ENCODE results near the gene NTN4.
A peak's percentile ranks its signal among the peaks of the same experiment; 100 is the strongest.
"Not testable (repeated sequence)": the region's sequence is repeated elsewhere in the genome, so short reads cannot be mapped to it uniquely, and the experiment has no call there.

Gene NTN4

DNA sequence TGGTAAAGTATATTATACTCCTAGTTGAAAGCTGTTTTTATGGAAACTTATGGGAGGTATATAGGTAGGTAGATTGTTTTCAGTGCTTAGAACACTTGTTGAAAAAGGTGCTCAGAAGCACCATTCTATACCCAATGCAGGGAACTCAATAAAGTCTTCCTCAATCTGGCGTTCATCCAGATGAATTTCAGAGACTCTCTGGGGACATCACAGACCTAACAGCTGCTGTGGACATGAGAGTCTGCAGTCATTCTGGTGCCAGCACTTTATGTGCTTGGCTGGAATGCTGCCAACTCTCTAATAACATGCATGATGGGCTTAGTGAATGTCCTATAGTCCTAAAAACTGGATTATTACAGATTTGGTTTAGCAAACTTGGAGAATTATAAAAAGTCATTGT, 115.9 kb downstream of the NTN4 start:
- no peak for DNase-seq (ENCODE audit: low read depth, low spot score)
- H3K27ac ChIP-seq: no peak overlapping the region

- DNase-seq (ENCODE audit: low read depth, low spot score): no peak
- H3K27ac ChIP-seq: no peak overlapping the region
Measured at GRCh38 chr12:95674163-95674562, 116.4 kb downstream of the NTN4 start.

- H3K27ac ChIP-seq: no peak overlapping the region
- no peak for DNase-seq (ENCODE audit: low read depth, low spot score)
Measured at GRCh38 chr12:95673576-95673975, 117.0 kb downstream of the NTN4 start.

DNA sequence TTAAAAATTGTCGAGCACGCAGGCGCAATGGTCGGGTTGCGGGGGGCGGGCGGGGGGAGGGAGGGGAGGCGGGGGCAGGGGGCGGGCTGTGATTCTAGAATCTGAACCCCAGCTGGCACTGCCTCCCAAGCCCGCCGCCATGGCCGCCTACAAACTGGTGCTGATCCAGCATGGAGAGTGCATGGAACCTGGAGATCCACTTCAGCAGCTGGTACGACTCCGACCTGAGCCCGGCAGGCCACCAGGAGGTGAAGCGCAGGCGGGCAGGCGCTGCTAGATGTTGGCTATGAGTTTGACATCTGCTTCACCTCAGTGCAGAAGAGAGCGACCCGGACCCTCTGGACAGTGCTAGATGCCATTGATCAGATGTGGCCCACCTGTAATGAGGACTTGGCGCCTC, 118.4 kb downstream of the NTN4 start:
- no peak overlapping the region for H3K27ac ChIP-seq
- DNase-seq (ENCODE audit: low read depth, low spot score): no peak

DNA sequence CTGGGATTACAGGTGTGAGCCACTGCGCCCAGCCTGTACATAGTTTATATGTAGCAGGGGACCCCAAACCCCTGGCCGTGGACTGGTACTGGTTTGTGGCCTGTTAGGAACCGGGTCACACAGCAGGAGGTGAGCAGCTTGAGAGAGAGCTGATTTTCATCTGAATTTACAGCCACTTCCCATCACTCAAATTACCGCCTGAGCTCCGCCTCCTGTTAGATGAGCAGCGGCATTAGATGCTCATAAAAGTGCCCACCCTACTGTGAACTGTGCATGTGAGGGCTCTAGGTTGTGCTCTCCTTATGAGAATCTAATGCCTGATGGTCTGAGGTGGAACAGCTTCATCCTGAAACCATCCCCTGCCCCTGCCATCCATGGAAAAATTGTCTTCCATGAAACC, 119.3 kb downstream of the NTN4 start:
- no peak overlapping the region for H3K27ac ChIP-seq
- DNase-seq (ENCODE audit: low read depth, low spot score): no peak

GRCh38 chr12:95663525-95663924, 127.0 kb downstream of the NTN4 start:
- peak overlapping the region; percentile 22 for H3K27ac ChIP-seq
- DNase-seq (ENCODE audit: low read depth, low spot score): no peak

GRCh38 chr12:95661360-95661759, 129.2 kb downstream of the NTN4 start:
- H3K27ac ChIP-seq: no peak overlapping the region
- DNase-seq (ENCODE audit: low read depth, low spot score): no peak

GRCh38 chr12:95658386-95658785, 132.2 kb downstream of the NTN4 start:
- H3K27ac ChIP-seq: no peak overlapping the region
- no peak for DNase-seq (ENCODE audit: low read depth, low spot score)

GRCh38 chr12:95654665-95655064, 135.9 kb downstream of the NTN4 start:
- H3K27ac ChIP-seq: peak overlapping the region; percentile 99
- DNase-seq (ENCODE audit: low read depth, low spot score): not testable (repeated sequence)

DNA sequence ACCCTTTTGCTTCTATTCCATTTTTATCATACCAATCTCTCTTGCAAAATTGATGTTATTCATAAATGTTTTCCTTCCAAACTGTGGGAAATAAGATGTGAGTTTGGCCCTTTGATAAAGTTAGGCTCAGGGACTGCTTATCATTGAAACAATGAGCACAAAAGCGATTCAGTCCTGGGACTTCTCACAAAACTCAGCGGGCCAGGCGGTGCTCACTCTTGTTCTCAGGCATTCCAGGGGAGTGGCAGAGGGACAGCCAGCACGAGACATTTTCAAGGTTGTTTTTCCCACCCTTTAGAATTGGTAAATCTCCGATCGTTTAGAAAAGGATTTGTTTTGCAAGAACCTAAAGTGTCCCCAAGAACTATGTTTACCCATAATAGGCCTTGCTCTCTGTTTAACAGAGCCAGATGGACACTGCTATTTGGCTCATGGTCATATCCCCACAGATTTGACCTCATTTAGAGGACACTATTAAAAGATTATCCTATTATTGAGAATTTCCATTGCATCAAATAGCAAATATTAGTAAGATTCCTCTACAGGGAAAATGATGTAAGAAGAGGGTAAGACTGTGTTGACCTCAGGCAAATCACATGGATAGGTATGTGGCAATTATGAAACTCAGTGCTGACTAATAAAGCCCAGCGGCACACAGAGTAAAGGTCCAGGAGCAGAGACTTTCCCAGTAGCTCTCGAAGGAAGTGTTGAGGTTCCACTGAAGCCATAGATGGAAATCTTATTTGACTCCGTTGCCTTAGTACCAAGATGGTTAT, 136.6 kb downstream of the NTN4 start:
- DNase-seq (ENCODE audit: low read depth, low spot score): peak; percentile 87

GRCh38 chr12:95651681-95652080, 138.9 kb downstream of the NTN4 start:
- no peak for DNase-seq (ENCODE audit: low read depth, low spot score)
- H3K27ac ChIP-seq: peak overlapping the region; percentile 99

More for the DNA sequence above, 136.6 kb downstream of the NTN4 start:
- H3K27ac ChIP-seq: peak overlapping the region; percentile 99

DNA sequence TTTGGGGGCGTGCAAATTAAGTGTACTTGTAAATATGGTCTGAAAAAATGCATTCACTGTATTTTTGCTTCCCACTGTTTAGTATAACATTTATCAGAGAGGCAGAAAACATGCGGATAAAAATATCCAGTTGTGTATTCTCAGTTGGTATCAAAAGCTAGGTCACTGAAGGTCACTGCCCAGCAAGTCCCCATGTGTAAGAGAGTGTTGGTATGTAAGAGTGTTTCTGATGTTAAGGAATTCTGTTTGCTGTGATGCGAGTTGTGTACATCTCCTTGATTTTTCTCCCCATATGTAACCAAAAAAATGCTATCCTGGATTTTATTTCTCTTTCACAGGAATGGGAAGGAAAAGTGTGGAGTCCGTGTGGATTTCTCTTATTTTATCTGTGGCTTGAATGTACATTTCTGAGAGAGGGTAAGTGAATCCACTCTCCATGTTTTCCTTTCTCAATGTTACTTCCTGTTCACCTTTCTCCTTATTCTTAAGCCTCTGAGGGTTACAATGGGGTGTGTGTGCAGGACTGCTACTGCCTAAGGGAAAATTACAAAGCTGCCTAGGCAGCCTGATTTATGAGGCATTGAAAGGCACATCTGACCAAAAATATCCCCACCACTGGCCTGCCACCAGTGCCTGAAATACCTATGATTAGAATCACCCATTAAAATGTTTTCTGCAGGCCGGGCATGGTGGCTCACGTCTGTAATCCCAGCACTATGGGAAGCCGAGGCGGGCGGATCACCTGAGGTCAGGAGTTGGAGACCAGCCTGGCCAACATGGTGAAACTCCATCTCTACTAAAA, 141.4 kb downstream of the NTN4 start:
- peak; percentile 98 for DNase-seq (ENCODE audit: low read depth, low spot score)
- peak overlapping the region; percentile 99 for H3K27ac ChIP-seq

GRCh38 chr12:95646781-95647190, 143.8 kb downstream of the NTN4 start:
- H3K27ac ChIP-seq: peak overlapping the region; percentile 8
- no peak for DNase-seq (ENCODE audit: low read depth, low spot score)

DNA sequence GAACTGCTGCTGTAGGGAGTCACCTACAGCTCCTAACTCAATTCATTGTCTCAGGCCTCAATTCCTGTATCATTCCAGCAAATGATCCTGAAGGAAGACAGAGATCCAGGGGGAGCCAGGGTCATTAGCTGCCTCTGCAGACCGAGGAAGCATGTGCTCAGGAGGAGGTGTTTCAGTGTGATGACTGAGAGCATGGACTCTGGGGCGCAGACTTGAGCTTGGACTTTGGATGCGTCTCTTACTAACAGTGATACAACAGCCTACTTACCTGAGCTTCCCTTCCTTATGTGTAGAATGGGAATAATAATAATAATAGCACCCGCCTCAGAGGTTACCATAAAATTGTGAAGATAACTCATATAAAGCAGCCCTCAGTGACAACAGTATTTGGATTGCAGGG, 147.3 kb downstream of the NTN4 start:
- DNase-seq (ENCODE audit: low read depth, low spot score): no peak
- H3K27ac ChIP-seq: no peak overlapping the region

- no peak overlapping the region for H3K27ac ChIP-seq
- no peak for DNase-seq (ENCODE audit: low read depth, low spot score)
Measured at GRCh38 chr12:95642583-95642982, 148.0 kb downstream of the NTN4 start.

- H3K27ac ChIP-seq: no peak overlapping the region
- DNase-seq (ENCODE audit: low read depth, low spot score): no peak
Measured at GRCh38 chr12:95641299-95641952, 149.1 kb downstream of the NTN4 start.

DNA sequence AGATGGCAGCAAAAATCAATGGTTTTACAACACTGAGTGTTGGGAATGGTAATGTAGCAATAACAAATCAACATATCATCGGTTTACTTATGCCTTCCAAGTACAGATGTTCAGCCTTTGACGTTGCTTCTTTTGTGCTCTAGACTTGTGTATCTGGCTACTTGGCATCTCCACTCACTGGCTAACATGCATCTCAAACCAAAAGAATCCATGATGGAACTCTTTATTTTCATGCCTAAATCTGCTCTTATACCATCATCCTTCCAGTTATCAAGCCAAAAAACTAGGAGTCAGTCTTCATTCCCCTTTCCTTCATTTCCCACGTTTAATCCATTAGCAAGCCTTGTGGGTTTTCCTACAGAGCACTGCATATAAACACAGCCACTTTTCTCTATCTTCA, 150.0 kb downstream of the NTN4 start:
- no peak overlapping the region for H3K27ac ChIP-seq
- DNase-seq (ENCODE audit: low read depth, low spot score): no peak

DNA sequence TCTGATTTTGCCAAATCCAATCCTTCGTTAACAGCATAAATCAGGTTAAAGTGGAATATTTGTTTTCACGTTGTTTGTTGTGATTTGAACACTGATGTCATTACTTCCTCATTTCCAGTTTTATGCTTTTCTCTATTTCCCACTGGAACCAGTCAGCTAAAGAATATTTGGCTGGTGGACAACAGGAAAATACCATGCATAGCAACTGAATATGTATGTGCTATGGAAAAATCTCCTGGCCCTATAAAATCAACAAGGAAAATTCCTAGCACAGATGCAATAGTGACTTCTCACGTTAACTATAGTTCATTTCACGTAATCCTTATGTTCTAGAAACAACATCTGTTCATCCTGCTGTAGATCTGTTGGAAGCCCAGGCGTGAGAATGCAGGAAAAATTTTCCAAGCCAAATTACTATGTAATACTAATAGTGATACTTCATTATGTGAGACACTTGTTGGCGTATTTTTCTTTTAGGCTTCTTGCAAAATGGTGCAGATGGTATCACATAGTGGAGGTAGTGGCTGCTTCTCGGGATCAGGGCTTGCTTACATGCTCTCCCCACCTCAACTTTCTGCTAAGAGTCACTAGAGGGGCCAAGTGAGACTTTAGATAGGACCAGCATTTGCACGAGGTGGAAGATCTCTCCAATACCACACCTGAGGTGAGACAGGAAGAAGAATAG, 153.0 kb downstream of the NTN4 start:
- DNase-seq (ENCODE audit: low read depth, low spot score): no peak
- peak overlapping the region; percentile 55 for H3K27ac ChIP-seq

DNA sequence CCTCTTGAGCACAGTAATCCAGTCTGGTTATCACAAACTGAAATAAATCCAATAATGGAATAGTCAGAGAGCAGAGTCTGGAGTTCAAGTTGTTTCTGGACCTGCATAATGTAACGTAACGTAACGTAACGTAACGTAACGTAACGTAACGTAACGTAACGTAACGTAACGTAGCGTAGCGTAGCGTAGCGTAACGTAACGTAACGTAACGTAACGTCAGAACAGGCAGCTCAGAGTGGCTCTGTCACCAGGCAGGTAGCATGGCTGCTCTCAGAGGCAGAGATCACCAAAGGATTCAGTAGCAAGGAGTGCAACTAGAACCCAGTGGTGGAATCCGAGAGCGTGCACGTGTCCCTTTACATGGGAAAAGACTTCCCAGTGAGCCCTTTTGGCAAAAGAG, 153.6 kb downstream of the NTN4 start:
- no peak for DNase-seq (ENCODE audit: low read depth, low spot score)
- H3K27ac ChIP-seq: peak overlapping the region; percentile 55

All from epithelial cell of prostate (primary cell).